NCI-H526 (cell line): ENCODE measurements around the gene JTB.
"Not testable (repeated sequence)": the region's sequence is repeated elsewhere in the genome, so short reads cannot be mapped to it uniquely, and the experiment has no call there.

ENCODE experiments used
- DNase-seq, 2 experiments: peaks; one replicate each; lab custom pipeline; 2025; lab: John Stamatoyannopoulos, UW

Gene JTB

DNA sequence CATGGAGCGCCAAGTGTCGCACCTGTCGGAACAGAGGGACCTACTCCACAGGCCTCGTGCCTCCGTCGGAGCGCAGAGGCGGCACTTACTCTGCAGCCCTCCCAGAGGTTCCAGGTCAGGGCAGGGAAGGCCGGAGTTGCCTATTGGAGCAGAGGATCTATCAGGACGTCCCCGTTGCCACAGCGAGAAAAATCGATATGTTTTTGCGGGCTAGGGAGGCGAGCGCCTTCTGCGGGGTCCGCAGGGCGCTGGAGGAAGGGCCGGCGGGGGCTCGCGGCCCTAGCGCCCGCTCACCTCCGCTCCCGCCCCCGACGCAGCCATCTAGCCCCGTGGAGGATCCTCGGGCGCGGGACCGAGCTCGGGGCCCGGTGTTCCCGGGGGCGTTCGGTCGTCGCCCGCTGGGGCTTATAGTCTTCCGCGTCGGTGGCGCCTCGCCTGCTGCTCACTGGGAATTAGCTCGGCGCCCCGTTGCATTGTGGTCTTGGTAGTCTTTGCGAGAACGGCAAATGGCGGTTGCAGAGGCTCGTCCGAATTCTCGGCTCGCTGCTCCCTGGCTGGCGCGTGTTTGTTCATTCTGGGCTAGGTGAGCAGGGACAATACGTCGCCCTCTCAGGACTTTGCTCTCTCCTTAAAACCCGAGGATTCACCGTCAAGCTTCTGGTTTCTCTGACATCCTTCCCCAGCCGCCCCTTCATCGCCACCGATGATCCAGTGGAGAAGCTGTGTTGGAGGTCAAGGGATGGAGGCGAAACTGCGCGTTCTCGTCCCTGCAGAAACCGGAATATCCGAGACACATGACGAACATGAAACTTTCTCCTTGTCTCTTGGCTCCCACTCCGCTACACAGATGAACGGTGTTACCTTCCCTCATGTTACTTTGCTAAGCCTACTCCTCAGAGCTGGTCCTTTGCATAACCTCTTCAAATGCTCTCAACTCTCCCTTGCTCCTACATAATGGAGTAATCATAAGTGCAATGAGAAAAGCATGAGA, at the start of gene JTB:
JTB (minus strand) TSS at position 425 of the 991 bp plus-strand sequence; CDS start at position 3, 422 bp downstream.
- DNase-seq: peak; percentile 93 to 99

DNA sequence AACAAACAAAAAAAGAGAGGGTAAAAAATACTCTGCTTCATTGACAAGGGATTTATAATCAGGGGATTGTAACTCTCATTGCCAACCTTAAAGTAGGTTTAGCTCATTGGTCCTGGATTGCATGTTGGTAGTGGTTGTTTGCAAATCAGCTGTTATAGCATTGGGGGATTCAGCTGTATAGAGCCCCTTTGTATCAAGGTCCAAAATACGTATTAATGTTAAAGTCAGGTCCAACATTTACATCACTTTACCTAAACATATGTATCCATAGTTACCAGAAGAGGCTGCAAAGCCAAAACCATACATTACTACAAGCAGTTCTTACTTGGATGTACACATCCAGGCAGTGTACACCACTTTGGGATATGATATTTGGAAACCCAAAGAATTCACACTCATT, 42.5 kb upstream of the JTB start:
- DNase-seq: no peak

DNA sequence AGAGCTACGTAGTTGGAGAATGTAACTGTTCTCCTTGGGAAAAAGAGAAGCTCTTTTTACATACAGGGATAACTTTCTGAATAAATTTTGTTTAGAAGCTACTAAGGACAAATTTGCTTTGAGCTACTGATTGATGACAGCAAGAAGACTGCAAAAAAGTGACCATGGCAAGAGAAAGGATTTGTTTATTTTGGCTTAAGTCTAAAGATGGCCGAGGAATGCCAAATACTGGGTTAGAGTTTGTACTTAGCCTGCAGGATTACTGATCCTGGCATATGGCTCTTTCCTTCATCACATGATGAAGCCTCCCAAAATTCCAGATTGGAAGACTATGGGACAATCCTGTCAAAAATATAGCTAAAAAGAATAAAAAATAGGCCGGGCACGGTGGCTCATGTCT, 41.8 kb upstream of the JTB start:
- no peak for DNase-seq

DNA sequence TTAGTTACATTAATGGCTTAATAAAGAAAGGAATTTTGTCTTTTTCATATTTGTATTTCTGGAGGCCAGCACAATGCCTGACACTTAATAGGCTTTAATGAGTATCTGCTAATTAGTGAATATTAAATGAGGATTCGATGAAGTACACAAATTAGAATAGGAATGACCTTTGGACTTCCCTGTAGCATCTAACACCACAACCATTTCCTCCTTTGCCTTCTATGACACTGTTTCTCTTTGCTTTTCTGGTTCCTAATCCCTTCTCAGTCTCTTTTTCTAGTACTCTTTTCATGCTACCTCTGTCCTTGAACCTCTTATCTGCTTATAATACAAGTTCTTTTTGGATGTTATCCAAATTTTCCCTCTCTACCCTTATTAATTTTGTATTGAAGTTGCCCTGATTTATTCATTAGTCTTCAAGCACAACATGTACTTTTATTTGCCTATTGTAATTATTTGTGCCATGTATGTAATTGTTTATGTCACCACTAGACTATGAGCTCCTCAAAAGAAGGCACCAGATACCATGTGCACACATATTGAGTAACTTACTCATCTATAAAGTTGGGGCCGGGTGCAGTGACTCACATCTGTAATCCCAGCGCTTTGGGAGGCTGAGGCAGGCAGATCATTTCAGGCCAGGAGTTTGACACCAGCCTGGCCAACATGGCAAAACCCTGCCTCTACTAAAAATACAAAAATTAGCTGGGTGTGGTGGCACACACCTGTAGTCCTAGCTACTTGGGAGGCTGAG, 36.9 kb upstream of the JTB start:
- DNase-seq: peak in 1 of 2 experiments; percentile 44

DNA sequence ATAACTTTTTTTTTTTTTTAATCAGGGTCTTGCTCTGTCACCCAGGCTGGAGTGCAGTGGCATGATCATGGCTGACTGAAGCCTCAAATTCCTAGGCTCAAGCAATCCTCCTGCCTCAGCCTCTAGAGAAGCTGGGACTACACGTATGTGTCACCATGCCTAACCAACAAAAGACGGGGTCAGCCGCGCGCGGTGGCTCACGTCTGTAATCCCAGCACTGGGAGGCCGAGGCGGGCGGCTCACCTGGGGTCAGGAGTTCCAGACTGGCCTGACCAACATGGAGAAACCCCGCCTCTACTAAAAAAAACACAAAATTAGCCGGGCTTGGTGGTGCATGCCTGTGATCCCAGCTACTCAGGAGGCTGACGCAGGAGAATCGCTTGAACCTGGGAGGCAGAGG, 35.1 kb upstream of the JTB start:
- not testable (repeated sequence) for DNase-seq

DNA sequence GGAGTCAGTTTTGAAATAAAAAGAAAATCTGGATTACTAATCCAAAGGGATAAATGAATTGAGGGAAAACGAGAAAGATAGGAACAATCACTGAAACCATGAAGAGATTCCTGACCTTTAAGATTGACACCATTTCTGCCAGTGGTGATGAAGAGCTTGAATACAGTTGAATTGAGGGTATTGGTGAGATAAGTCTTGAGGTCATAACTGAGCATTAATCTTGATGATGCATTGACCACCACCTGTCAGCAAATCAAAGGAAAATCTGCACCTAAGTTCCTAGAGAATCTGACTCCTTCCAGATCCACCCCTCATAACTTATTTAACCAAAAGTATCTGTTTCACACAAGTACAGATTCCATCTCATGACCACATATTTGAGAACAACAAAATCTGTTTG, 34.7 kb upstream of the JTB start:
- DNase-seq: no peak

DNA sequence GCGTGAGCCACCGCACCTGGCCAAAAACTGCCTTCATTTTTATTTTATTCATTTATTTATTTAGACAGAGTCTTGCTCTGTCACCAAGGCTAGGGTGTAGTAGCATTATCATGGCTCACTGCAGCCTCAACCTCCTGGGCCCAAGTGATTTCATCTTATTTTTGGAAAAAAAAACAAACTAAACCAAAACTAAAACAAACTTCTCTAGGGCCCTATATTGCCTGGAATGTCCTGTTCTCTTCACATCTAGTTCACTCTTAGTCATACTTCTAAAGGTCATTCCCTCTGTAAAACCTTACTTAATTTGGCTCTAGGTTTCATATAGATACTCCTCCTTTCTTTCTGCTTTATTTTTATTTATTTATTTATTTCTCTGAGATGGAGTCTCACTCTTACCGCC, 28.7 kb upstream of the JTB start:
- no peak for DNase-seq

DNA sequence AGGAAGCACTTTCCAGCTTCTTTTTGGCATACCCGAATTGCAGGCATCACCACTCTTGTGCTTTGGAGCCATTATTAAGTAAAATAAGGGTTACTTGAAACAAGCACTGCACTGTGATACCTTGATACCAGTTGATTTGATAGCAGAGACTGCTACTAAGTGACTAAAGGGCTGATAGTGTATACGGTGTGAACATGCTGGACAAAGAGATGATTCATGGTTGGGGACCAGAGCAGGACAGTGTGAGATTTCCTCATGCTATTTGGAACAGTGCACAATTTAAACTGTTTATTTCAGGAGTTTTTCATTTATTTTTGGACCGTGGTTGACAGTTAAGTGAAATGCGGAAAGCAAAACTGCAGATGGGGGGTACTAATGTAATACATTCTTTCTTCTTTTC, 22.9 kb upstream of the JTB start:
- DNase-seq: no peak

DNA sequence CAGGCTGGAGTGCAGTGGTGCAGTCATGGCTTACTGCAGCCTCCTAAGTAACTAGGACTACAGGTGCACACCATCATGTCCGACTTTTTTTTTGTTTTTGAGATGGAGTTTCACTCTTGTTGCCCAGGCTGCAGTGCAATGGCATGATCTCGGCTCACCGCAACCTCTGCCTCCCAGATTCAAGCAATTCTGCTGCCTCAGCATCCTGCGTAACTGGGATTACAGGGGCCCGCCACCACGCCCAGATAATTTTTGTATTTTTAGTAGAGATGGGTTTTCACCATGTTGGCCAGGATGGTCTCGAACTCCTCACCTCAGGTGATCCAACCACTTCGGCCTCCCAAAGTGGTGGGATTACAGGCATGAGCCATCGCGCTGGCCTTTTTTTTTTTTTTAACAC, 19.4 kb upstream of the JTB start:
- not testable (repeated sequence) for DNase-seq

DNA sequence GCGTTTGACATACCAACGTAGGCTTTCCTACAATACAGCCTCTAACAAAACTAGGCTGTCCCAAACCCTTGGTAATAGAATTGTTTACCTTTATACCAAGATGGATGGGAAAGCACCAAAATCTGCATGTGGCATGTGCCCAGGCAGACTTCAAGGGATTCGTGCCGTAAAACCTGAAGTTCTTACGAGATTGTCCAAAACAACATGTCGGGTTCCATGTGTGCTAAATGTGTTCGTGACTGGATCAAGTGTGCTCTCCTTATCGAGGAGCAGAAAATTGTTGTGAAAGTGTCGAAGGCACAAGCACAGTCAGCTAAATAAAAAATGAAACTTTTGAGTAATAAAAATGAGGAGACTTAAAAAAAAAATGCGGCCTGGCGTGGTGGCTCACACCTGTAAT, 18.2 kb upstream of the JTB start:
- DNase-seq: no peak

DNA sequence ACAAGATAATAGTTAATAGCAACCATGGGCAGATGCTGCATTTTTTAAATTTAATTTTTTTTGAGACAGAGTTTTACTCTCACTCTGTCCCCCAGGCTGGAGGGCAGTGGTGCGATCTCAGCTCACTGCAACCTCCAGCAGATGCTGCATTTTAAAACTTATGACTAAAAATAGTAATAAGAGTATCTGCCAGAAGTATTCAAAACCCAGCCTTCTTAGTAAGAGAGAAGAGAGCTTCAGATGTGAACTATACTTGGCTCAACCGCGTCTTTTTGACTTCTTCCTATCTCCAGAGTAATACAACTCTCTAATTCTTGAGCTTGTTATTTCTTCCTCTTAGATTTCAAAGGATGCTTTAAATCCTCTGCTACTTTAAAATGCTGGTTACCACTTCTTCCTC, 17.7 kb upstream of the JTB start:
- no peak for DNase-seq

DNA sequence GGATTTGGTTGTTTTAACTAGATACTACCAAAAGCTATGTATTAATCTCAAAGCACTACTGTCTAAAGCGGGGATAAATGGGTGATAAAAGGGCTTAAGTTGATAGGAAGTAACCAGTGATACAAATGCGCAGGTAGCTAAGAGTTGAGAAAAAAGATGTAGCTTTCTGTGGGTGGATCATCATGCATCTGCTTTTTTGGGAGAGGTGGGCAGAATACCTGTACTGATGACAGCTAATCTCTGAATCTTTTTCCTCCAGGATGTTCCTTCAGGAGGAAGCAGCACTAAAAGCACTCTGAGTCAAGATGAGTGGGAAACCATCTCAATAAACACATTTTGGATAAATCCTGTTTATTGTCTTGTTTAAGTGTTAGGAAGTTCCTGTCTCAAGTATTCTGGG, 14.3 kb upstream of the JTB start:
- no peak for DNase-seq

DNA sequence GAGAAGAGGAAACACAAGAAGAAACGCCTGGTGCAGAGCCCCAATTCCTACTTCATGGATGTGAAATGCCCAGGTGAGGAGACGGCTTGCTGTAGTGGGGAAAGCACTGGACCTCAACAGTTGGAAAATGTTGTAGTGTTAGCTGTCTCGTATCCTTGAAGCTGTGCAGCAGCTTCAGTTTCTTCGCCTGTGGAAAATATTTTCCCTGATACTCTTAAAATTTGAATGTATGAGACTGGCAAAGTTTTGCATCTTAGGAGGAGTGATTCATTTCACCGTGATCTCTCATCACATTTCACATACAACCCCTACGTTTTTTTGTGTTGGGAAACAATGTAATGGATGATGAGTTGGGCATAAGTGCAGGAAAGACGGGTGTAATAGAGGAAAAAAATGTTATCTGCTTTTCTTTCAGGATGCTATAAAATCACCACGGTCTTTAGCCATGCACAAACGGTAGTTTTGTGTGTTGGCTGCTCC, 13.7 kb upstream of the JTB start:
- no peak for DNase-seq

DNA sequence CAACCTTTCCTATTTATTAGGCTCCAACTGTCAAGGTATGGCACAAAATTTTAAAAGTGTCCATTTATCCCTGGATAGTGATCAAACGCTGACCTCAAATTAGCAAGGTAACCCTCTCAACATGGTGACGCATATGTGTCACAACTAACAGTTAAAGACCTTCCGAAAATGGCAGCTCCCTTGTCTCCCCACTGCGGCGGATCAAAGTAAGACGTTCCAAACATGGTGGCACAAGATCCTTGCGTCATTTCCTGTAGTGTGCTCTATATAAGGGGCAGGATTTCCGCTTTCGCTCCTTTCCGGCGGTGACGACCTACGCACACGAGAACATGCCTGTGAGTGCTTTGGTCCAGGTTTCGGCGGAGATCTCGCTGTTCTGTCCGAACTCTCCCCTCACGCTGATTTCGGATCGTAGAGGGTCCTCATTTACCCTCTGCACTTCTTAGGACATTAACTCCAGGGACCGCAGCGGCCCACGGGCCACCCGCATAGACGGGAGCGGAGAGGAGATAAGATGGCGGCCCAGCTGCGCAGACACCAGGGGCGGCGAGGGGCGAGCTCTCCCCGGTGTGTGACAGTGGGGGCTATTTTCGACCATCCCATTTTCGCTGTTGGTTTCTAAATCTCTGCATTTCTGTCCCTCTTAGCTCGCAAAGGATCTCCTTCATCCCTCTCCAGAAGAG, 13.1 kb upstream of the JTB start, which contains the start of gene RPS27:
RPS27 (plus strand) TSS at position 295 of the 683 bp plus-strand sequence; CDS start at position 330, 35 bp downstream.
- DNase-seq: peak; percentile 99 to 100

DNA sequence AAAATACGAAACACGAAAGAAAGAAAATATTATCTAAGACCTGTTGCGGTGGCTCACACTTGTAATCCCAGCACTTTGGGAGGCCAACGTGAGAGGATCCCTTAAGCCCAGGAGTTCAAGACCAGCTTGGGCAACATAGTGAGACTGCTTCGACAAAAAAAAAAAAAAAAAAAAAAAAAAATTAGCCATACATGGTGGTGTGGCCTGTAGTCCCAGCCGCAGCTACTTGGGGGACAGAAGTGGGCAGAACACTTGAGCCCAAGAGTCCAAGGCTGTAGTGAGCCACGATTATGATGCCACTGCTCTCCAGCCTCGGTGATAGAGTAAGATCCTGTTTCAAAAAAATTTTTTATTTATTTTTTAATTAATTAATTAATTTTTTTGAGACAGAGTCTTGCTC, 10.1 kb upstream of the JTB start:
- DNase-seq: no peak

DNA sequence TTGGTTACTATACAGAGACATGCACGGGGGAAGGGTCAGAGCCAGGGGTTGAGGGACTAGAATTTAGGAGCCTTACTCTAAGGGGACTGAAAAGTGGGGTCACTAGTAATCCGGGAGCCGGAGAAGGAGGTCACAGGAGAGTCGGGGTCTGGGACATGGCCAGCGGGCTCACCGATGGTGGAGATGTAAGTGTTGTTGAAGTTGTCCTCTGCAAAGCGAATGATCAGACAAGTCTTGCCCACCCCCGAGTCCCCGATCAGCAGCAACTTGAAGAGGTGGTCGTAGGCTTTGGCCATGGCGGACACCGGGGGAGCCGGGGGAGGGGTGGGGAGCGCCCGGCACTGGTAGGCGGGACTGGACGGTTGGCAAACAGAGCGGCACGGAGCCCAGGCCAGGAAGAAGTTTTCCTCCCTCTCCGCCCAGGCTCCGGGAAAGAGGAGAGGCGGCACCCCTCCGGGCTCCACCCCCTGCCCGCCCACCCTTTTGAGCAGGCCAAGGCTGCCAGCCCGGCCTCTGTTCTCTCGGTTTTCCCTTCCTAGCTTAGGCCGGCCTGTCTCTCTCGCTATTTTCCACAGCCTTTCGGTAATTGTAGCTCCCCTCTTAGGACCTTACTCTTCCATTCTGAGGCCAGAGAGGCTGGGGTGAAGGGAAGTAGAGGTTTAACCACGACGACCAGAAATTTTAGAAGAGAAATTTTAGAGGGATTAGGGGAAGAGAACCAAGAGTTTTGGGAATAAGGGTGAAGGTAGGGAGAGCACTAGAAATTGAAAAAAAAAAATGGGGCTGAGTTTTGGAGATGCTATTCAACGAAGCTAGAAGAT, 8.7 kb upstream of the JTB start, which contains the start of gene RAB13:
RAB13 (minus strand) TSS at position 399 of the 821 bp plus-strand sequence; CDS start at position 296, 103 bp downstream.
- DNase-seq: peak; percentile 80 to 97

DNA sequence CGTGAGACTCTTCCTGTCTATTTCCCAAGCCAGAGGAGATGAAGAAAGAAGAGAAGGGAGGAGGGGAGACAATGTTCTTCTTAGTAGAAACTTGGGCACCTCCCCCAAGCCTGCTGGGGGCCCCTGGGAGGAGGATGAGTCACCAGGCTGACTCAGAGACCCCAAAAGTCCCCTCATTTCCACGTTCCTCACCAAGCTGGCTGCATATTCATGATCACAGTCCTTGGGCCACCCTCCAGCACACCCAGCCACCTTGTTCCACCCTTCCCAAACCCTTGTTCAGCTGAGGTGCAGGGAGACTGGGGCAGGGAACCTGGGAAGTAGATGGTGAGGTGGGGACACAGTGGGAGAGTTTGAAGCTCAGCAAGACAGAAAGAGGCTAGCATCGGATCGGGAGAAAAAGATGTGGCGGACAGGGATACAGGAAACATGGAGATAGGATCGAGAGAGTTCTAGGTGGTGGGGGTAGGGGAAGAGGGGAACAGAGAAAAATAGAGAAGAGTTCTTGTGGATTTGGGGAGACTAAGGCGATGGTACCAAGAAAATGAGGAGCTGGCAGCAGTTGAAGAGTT, 8.0 kb upstream of the JTB start:
- DNase-seq: no peak

DNA sequence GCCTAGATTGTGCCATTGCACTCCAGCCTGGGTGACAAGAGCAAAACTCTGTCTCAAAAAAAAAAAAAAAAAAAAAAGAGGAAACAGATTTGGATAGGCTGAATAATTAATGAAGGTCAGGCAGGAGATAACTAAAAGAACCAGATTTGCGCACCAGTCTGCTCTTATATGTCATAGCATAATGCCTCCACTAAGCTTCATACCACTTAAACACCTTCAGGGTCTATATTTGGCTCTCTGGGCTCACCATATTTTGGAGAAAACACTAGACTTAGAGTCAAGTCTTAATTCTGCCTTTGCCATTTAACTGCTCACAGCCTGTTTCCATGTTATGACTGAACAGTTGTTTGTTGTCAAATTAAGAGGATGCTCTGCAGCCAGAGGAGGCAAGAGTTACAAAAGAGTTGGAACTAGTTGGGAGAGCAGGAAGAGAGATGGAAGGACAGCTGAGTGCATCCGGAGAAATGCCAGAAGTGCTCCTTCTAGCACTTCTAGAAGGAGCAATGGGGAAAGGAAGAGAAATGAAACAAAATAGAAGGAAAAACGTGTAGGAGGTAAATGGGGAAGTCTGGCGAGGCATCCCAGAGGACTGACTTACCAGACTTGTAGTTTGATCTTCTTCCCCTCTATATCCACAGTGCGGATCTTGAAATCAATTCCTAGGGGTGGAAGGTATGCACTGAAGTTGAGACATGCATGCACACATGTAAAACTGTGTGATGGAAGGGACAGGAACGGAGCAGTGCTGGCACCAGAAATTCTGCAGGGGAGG, 6.8 kb upstream of the JTB start:
- DNase-seq: no peak

DNA sequence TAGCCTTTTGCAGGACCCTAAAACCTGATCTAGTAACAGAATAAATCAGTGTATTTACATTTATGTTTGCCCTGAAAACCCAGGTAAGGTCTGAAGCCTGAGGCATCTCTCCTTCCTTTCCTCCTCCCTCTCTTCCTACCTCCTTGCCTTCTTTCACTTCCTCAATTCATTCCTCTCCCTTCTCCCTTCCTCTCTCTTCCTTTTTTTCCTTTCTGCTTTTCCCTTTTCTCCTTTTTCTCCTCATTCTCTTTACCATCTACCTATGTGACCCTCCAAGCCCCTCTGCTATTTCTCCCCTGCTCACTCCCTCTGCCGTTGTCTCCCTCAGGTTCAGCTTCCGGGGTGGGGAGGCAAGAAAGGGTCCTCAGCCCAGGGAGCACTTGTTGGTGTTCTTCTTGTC, 4.3 kb upstream of the JTB start:
- DNase-seq: not testable (repeated sequence)

DNA sequence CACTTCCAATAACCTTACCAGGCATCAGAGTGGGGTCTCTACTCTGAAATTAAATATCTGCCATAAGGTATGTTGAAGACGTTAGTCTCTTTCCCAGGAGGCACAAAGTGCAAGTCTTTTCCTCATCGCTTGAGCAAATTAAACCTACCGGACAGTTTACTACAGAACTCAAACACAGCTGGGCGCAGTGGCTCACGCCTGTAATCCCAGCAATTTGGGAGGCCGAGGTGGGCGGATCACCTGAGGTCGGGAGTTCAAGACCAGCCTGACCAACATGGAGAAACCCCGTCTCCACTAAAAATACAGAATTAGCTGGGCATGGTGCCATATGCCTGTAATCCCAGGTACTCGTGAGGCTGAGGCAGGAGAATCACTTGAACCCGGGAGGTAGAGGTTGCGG, 1.6 kb upstream of the JTB start:
- not testable (repeated sequence) for DNase-seq
